Skin epidermis (tissue), 12 donors: Measurements from ENCODE around the gene TTC21A.
A peak's percentile ranks its signal among the peaks of the same experiment; 100 is the strongest.

Experiments used
- H3K27ac ChIP-seq, 21 experiments: fragments of 200-600 bp; sonication (generic) in 11 of 21; one replicate each; pipeline ENCODE4 v1.5.0; 2020; ENCODE audit warnings: mild to moderate bottlenecking in 3 of 21, inconsistent platforms in 2 of 21, moderate library complexity in 2 of 21
- H3K4me3 ChIP-seq, 7 experiments: fragments of 200-600 bp; sonication (generic) in 2 of 7; one replicate each; pipeline ENCODE4 v1.5.0; 2020; ENCODE audit warnings: inconsistent platforms in 2 of 7, mild to moderate bottlenecking in 2 of 7, moderate library complexity in 1 of 7

TTC21A gene

DNA sequence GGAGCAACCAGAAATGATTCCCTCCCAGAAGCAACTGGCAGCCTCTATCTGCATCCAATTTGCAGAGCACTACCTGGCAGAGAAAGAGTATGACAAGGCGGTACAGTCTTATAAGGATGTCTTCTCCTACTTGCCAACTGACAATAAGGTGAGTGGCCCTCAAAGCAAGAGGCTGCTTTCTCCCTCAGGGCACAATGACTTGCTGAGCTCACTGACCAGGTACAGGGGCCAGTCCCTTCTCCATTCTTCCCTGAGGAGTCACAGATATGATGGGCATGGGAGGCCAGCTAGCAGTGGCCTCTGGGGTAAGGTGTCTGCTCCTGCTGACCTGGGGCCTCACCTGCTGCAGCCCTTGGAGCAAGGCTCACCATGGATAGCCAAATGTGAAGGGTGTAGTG, 25.6 kb downstream of the TTC21A start:
- H3K27ac ChIP-seq: no peak overlapping the region
- no peak overlapping the region for H3K4me3 ChIP-seq

DNA sequence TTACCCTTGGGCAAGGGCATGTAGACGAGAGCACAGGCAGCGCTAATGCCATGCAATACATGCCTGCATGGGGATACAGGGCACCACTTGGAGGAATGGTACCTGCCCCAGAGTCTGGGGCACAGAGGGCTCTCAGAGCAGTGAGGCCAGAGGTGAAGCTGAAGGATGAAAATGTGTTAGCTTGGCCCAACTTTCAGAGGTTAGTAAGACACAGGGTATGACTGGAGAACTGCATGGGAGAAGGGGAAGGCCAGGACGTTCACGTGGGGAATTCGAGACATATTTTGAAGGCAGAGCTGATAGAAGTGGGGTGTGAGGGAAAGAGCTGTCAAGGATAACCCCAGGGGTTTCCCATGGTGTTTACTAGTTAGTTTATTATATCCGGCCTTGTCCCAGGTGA, 26.3 kb downstream of the TTC21A start:
- H3K4me3 ChIP-seq: no peak overlapping the region
- no peak overlapping the region for H3K27ac ChIP-seq

DNA sequence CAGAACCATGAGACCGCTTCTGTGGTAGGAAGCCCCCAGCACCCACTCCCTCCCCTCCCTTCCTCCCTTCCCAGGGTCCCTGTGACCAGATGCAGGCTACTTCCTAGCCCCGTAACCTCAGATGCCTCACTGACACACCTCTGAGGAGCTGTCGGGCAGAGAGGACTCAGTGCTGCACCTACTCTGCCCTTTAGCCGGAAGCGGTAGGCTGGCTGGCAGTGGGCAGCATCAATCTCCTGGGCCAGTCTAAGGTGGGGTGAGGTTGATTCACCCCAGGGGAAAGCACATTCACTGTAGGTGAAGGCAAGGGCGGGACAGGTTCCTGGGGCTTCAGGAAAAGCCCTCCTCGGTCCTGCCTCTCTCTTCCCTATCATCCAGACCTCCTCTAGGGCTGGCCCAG, 26.8 kb downstream of the TTC21A start:
- no peak overlapping the region for H3K4me3 ChIP-seq
- no peak overlapping the region for H3K27ac ChIP-seq

DNA sequence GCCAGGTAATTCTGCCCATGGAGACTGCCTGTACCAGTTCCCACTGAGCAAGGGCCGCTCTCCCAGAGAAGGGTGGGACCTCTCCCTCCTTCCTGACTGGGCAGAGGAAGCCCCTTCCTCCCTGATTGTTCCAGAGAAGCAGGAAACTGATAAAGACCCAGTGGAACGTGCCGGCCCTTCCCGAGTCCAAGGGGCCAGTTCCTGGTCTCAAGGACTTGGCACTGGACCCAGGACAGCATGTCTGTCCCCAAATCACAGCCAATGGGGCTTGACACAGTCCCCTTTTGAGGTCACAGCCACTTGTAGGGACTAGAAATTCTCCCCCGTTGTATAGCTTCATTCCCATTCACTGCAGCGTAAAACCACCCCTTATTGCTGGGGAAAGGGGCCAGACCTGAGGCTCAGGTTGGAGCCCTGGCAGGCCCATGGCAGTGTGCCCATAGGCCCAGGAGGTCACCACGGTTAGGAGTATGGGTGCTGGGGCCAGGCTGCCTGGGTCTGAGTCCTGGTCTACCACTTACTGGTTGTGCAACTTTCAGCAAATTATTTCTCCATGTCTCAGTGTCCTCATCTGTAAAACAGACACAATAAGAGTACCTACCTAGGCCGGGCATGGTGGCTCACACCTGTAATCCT, 27.8 kb downstream of the TTC21A start:
- Histone ChIP-seq H3K27ac (no peak overlapping the region), H3K4me3 (no peak overlapping the region)

DNA sequence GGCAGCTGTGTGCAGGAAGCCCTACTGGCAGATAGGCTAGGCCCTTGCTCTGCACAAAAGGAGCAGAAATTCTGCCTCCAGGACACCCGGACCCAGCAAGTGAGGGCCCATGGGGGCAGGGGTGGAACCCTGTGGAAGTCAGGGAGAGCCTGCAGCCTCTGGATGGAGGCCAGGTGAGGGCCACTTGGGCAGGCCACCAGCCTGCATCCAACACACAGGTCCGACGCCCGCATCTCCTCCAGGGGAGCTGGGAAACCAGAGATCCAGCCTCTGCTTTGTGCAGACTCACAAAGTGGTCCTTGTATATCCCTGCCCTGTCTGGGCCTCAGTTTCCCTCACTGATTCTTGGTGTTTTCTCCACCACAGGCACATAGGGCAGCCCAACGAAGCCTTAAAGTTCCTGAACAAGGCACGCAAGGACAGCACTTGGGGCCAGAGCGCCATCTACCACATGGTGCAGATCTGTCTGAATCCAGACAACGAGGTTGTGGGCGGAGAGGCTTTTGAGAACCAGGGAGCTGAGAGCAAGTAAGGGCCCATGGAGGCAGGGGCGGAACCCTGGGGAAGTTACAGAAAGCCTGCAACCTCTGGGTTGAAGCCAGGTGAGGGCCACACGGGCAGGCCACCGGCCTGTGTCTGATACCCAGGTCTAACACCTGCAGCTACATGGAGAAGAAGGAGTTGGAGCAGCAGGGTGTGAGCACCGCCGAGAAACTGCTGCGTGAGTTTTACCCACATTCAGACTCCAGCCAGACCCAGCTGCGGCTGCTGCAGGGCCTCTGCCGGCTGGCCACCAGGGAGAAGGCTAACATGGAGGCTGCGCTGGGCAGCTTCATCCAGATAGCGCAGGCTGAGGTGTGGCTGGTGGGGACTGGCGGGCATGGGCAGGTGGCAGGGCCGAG, 29.3 kb downstream of the TTC21A start:
- Histone ChIP-seq H3K27ac (no peak overlapping the region), H3K4me3 (no peak overlapping the region)

DNA sequence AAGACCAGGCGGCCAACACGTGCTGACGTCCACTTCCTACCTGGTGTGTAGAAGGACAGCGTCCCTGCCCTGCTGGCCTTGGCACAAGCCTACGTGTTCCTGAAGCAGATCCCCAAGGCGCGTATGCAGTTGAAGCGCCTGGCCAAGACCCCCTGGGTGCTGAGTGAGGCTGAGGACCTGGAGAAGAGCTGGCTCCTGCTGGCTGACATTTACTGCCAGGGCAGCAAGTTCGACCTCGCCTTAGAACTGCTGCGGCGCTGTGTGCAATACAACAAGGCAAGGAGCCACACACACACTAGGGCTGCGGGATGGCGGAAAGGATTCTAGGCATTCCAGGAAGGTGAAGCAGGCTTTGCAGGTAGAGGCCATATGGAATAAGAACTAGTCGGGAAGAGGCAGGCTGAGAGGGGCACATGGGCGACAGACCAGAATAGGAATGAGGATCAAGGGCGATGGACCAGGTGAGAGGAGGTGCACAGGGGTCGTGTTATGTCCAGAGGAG, 30.0 kb downstream of the TTC21A start:
- Histone ChIP-seq H3K27ac (no peak overlapping the region), H3K4me3 (no peak overlapping the region)

DNA sequence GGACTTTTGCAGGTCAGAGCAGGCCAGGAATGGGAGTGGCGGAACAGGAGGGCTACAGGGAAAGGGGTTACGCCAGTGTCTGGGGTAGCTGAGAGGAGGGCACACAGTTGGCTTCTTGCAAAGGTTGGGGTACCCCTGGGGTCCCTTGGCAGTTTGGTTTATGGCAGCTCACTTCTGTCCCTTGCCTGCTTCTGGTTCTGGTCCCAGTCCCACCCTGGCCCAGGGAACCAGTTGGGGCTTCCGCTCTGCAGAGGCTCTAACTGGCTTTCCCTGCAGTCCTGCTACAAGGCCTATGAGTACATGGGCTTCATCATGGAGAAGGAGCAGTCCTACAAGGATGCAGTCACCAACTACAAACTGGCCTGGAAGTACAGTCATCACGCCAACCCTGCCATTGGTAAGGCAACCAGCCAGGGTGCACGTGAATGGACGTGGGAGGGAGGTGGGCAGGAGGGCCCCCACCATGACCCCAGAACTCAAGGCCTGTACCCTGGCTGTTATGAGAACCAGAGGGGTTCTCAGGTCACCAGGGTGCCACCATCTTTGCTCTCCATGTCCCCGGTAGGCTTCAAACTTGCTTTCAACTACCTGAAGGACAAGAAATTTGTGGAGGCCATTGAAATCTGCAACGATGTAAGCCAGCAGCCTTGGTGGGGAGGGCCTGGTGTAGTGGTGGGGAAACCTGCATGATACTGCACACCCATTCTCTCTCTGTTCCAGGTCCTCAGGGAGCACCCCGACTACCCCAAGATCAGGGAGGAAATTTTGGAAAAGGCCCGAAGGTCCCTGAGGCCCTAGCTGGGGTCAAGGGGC, 30.7 kb downstream of the TTC21A start:
- no peak overlapping the region for H3K4me3 ChIP-seq
- peak overlapping the region in 1 of 21 experiments; percentile 50 for H3K27ac ChIP-seq

DNA sequence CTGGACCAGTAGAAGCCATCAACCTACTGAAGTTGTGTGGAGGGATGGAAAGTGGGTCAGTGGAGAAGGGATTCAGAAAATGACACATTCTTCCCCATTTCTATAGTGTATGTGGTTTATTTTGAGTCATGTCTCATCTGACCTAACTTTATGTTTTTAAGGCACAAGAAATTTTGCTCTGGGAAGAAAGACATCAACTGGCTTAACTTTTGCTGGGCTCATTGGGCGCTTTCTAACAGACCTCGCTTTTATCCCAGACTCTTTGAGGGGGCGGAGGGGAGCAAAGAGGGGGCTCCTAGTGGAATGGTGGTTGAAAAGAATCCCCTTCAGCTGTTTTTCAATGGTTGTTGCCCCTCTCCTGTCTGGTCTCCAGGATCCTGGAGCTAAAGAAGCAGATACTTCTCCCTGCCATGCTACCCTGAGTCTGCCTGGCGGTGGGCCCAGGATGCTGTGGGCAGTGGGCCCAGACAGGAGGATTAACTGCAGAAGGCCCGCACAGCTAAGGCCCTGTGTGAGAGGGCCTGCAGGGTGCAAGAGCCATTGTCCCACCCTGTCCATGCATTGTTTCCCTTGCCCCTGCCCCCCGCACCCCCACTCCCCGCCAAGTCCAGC, 31.4 kb downstream of the TTC21A start:
- H3K4me3 ChIP-seq: no peak overlapping the region
- H3K27ac ChIP-seq: peak overlapping the region in 3 of 21 experiments; percentile 34 to 58 (median 50)

DNA sequence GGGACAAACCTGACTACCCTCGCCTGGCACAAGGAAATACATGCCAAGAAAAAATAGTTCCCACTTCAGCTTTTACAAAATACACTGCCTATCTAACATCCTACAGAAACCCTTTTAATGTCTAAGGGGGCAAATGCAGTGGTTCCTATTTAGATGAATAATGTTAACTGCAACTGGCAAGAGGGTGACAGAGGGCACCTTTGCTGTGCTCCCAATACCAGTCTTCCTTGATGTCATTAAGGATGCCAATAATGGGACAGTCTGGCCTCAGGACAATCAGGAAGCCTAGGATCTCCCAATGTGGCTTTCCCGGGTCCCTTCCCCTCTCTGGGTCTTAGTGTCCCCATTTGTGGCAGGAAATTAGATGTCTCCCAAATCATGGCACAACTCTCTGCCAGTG, 32.0 kb downstream of the TTC21A start:
- H3K4me3 ChIP-seq: no peak overlapping the region
- peak overlapping the region in 1 of 21 experiments; percentile 58 for H3K27ac ChIP-seq

DNA sequence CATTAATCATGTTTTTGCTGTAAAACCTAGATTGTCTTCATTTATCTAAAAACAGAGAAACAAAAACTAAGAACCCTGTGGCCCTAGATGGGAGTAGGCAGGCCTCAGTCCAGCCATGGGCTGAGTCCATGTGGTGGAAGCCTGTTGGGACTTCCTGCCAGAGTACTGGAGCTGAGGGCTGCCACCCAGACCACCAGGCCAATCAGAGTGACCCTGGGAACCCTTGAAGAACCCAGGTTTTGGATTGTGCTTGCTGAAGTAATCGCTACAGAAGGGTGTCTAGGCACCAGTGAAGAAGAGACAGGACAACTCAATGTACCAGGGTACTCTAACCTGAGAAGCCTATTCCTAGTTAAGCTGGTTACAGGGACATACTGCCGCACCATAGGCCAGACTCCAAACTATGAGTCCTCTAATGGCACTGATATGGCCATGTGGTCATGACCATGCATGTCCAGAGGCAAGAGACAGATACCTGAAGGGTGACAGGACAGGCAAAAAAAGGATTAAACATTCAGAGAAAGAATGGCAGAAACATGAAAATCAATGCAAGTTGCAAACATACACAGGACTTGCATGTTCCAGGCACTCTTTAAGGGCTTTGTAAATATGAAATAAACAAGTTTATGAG, 33.0 kb downstream of the TTC21A start:
- Histone ChIP-seq H3K27ac (peak overlapping the region in 13 of 21 experiments; percentile 1 to 81 (median 66)), H3K4me3 (no peak overlapping the region)

DNA sequence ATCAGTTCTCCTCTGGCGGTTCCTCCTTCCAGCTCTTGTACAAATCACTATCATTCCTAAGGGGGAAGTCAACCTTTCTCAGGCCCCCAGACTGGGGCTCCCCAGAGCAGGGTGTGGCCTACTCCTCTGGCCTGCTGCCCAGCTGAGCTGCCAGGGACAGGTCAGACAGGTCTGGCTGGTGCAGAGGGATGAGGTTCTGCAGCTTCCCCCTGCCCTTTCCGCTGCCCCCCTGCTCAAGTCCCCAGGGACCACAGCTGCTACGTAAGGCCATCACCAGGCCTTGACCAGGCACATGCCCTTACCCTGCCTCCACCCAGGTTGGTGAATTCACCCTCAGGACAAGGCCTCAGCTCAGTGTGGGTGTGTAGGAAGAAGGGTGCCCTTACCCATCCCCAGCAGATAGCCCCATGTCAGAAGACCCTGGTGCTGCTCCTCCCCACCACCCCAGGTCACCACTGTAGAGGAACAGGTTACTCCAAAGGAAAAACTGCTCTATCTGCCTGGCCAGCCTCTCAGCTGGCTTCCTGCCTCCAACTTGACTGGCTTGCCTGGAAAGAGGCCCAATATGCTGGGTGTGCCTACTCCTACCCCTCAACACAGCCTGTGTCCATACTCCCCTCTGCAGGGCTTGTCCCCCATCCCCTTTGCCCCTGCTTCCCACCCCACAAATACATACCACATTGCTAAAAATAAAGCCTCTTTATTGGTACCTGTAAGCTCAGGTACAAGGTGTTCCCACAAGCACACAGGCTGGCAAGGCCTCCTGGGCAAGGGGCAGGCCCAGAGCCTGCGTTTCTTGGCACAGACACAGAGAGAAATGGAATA, 33.9 kb downstream of the TTC21A start:
- H3K4me3 ChIP-seq: no peak overlapping the region
- H3K27ac ChIP-seq: peak overlapping the region in 19 of 21 experiments; percentile 1 to 81 (median 61)

DNA sequence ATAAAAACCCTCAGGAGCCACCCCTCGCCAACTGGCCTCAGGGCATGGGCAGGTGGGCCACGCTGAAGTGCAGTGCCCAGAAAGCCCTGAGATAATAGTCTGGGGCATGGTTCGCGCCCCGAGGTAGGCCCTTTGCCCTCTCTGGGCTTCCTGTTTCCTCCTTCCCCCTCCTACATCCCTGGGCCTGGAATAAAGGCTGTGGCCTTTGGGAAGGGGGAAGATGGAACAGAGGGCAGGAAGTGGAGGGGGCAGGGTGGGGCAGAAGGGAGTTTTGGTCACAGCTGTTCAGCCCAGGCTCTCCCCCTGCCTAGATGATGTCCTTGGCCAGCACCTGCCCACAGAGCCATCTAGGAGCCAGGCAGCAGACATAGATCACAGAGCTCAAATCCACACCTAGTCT, 34.6 kb downstream of the TTC21A start:
- Histone ChIP-seq H3K4me3 (no peak overlapping the region), H3K27ac (peak overlapping the region in 18 of 21 experiments; percentile 1 to 81 (median 58))

DNA sequence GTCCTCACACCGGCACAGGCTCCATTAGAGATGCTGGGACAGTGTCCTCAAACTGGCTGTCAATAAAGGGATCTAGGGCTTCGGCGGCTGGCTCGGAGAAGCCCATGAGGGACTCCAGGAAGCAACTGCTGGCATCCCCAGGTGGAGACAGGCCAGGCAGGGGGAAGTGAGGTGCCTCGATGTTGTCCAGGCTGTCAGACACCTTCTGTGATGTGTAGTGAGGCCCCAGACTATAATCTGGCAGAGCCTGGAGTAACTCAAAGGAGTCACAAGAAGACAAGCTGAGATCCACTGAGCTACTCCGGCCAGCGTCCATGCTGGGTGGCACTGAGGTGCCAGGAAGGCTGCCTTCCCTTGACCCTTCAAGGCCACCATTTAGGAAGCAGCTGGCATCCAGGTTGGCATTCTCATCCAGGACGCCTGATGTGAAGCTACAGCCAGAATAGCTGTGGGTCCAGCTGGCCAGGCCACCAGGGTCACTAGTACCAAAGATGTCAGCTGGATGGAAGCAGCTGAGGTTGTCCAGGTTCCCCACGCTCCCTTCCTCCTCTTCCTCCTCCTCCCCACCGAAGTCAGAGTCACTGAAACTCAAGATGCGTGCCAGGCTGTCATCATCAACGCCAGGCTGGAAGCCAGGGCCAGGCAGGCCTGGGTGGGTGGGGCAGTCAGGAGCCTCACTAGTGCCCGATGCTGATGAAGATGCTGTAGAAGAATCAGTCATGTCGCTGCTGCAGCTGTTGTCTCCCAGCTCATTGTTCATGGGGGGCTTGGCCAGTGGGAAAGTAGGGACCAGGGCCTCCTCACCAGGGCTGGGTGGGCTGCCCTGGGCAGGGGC, 35.8 kb downstream of the TTC21A start:
- H3K27ac ChIP-seq: peak overlapping the region in 4 of 21 experiments; percentile 21 to 44 (median 34)

DNA sequence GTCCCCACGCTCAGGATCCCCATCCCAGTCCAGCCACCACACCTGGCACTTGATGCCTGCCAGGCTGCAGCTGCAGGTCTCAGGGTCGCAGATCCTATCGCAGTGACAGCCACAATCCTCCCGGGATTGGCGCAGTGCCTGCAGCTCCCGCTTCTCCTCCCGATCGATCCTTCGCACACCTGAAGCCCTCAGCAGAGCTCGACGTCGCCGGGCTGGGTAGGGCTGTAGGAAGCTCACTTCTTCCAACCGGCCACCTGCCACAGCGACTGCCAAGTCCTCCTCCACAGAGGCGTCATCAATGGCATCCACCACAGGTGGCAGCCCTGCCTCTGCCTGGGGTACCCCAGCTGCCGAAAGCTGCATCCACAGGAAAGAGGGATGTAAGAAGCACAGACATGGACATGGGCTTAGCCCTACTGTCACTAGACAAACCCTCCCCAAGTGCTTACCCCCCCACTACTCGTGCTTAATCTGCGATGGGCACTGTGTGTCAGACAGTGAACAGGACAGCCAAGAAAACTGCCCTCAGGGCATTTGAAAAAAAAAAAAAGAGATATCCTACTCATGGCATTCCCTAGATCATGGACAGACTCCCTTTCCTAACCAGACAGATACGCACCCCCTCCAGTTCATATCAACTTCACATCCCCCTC, 36.7 kb downstream of the TTC21A start:
- H3K27ac ChIP-seq: no peak overlapping the region
- no peak overlapping the region for H3K4me3 ChIP-seq

More for the DNA sequence above, 35.8 kb downstream of the TTC21A start:
- H3K4me3 ChIP-seq: no peak overlapping the region

DNA sequence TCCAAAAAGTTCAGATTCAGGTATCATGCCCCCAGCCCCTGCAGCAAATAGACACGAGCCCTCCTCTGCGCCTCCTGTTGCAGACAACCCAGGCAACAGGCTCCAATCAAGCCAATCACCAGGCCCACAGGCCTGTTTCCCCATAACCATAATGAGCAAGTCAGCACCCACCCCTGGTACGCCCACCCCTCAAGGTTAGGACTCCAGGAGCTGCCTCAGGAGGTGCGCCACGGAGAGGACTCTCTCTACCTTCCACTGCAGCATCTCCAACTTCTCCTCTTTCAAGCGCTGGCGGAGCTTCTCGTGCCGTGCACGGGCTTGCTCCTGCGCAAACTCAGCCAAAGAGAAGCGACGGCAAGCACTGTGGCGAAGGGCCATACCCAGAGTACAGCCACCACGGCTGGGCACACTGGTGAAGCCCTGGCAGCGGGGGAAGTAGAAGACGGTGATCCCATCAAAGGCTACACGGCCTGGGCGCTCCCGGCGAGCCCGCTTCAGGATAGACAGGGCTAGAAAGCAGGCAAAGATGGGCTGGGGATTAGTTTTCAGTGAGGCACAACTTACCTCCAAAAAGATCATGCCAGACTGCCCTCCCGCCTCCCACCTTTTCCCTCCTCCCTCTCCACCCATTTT, 37.4 kb downstream of the TTC21A start:
- no peak overlapping the region for H3K4me3 ChIP-seq
- peak overlapping the region in 1 of 21 experiments; percentile 97 for H3K27ac ChIP-seq

DNA sequence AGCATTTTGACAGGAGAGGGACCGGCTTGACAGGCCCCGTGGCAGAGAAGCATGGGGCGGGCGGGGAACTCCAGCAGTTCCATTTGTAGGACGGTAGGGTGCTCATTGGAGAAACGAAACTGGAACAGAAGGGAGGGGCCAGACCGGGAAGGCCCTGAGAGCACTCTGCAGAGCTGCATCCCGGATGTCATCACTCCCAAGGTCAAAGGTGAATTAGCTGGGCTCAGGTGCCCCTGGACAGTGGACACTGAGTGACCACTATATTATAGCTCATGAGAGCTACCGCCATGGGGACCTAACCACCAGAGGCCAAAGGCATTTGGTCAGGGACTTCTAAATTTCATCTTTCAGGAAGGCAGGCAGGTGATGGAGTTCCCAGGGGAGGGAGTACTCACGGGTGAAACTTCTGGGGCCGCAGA, 38.6 kb downstream of the TTC21A start:
- H3K27ac ChIP-seq: peak overlapping the region in 20 of 21 experiments; percentile 1 to 100 (median 81)
- no peak overlapping the region for H3K4me3 ChIP-seq
